ENCODE data around the gene GGCX. TPM values are rescaled to one million over a fixed set of nuclear protein-coding genes. Genes with fewer than 3 reads are reported as not detected.
"Not testable (repeated sequence)": the region's sequence is repeated elsewhere in the genome, so short reads cannot be mapped to it uniquely, and the experiment has no call there.

GGCX gene
- polyA plus RNA-seq (ENCODE audit: insufficient read length), result 22.6 TPM

- DNase-seq, result peak; percentile 96
These were observed at the start of gene GGCX for GRCh38 chr2:85561280-85562212. Gene GGCX, minus strand, starts transcription at chr2:85561493. Its CDS starts 65 bp downstream, at chr2:85561428.

DNA sequence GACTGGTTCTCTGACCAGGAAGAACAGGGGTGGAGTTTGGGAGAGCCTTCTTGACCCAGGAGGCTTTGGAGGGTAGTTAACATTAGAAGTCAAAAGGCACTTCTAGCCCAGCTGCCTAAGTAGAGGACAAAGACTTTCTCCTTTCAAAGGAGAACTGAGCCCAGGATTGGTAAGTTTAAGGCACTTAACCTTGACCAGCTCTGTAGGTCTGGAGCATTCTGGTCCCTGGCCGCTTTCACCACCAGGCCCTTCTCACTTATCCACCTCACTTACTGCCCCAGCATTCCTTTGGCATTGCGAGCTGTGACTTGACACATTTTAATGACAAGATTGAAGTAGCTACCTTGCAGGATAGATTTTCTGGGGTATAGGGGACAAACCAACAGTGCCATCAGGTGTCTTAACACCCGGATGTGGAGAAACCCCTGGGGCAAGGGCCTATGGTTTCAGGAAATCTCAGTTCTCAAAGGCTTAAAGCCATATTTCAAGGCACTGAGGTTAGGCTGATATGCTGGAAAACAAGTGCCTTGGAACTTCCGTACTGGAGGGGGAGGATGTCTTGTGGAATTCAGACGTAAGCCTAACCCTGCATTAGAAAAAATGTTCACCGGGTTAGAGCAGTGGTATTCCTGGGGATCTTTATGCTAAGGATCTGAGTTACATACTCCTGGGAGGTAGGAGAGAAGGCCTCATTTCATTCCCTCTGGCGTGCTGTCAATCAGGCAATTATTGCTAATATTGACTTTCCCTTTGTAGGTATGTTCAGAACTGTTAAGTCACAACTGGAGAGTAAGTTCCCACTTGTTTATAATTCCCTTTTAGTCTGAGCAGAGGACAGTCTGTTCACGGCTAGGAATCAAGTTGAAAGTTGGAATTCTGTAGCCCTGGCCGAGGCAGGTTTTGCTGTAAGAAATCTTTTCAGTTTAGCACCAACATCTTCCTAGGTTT lies 46.2 kb upstream of the GGCX start:
- DNase-seq, result no peak

GRCh38 chr2:85606116-85606455 lies 44.8 kb upstream of the GGCX start:
- no peak for DNase-seq

- no peak for DNase-seq
These were observed 44.3 kb upstream of the GGCX start for GRCh38 chr2:85605406-85606115.

DNA sequence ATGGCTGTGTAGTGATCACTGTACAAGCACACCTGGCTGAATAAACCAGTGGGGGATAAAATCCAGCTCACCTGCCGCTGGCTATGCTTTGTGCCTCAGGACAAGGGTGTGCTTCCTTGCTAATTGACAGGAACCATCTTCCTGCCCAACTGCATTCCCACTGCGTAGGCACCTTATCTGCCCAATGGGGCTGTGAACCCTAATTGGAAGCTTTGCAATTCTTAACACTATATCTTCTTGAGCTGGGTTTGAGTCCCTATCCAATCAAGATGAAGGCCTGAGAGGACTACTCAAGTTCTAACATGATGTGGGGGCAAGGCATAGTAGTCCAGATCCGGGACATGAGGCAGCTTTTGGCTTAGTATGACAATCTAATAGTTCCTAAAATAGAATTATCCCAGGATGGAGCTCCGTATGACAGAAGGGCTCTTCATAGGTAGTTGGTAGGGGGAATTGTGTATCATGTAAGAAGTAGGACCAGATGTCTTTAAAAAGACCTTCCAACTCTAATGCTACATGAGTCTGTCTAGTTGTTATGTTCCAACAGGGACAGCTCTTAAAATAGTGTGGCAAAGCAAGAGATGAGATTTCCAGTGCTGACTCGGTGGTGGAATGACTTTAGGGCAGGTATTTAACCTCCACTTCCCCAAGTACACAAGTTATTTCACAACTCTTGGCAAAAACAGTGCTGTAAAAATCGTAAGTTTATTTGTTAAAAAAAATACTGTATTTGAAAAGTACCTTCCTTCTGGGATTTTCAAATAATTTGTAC lies 43.5 kb upstream of the GGCX start:
- DNase-seq, result no peak

- DNase-seq, result not testable (repeated sequence)
These were observed 42.8 kb upstream of the GGCX start for GRCh38 chr2:85604133-85604444.

DNA sequence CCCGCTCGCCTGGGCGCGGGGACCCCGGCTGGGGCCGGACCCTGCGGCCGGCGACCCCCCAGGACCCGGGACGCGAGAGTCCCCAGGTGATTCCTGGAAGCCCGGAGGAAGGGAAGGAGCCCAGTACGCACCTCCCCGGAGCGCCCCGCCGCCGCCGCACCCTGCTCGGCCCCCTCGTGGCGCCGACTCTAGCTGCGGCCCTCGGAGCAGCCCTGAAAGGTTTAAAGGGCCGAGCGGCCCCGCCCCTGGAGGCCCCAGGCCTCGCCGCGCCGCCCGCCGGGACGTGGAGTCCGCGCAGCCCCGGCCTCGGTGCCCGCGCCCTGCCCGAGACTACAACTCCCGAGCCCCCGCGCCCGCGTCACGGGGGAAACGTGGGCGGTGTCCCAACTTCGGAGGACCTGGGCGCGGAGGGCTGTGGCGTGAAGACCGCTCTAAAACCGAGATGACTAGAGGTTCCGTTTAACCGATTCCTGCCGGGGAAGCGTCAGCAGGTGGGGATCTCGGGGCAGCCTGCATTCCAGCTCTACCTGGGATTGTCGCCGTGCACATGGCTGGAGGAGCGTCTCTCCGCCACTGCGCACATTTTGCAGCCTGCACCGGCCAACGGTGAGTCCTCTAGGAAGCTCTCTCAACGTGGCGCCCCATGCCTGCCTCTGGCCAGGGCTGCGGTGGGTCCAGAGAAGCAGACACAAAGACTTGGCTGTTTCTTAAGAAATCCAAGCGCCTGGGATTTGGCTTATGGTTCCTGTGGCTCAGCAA lies 41.4 kb upstream of the GGCX start, which contains the start of gene TMEM150A:
TMEM150A (minus strand) TSS at position 223 of the 759 bp plus-strand sequence. CDS start 750 bp downstream, outside the sequence.
- peak; percentile 92 for DNase-seq

DNA sequence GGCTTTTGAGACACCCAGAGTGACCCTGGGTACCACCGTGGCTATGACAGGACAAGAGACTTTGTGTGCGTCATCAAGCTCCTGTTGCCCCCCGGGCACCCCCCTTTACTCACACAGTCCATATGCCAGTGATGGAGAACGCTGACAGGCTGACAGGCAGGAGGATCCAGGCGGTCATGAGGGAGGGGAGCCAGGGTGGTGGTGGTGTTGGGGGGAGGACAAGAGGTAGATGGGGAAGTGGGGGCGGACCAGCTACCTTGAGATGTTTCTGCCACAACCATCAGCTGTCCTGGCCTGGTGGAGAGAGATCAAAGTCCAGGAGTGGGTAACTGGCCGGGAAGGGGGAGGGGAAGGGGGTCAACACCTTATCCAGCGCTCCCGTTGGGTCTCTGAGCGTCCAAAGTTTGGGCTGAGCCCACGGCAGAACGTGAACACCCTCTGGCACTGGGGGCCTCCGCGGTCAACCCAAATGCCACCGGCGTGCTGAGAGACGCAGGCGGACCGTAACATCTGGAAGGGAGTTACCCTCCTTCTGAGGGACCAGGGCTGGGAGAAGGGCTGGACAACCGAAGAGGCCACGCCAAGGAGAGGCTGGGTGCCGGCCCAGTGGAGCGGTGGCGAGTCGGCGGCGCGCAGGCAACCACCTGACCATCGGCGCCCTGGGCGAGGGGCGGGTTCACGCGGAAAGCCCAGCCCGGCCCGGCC lies 40.6 kb upstream of the GGCX start:
- DNase-seq, result no peak

- no peak for DNase-seq
These were observed 39.9 kb upstream of the GGCX start for GRCh38 chr2:85600951-85601770.

DNA sequence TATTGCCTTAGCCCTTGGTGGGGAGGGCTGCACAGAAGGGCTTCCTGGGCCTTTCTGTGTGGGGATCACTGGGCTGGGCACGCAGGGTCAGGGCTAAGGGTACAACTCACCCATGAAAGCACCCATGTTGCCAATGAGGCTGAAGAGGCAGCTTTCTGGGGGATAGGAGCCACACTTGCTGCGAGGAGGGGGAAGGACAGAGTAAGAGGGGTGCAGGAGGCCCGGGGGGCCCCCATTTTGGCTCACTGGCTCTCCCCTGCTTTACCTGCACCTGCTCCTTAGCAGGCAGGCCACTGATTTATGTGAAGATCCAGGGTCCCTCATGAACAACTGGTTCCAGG lies 38.9 kb upstream of the GGCX start:
- DNase-seq, result no peak

DNA sequence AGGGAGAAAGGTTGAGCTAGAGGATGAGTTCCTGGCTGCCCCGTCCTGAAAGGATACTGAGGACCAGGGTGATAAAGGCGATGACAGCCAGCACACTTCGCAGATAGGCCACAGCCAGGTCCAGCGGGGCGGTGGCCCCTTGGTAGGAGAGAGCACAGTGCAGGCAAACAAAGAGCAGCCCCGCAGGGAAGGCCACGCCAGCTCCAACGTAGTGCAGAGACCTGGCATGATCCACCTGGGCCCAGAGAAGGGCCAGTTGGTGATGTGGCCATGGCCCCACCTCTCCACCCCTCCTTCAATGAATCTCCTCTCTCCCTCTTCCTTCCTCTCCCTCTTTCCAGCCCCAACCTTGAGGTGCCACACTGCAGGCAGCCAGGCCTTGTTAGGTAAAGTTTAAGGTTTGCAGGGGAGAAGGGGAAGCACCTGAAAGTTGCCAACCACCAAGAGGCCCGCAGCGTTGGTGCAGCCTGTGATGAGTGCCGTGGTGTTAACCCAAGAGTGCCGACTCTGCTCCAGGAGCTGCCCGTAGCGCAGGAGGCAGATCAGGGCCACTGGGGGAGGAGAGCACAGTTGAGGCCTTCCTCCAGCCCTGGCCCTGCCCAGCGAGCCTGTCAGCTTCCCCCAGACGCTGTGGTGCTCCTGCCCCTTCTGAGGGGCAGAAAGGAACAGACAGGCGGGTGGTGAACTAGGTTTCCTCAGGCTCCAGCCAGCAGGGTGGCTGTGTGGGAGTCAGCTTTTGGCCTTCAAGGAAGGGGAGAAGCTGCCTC lies 38.4 kb upstream of the GGCX start:
- DNase-seq, result no peak

- DNase-seq, result no peak
These were observed 37.5 kb upstream of the GGCX start for GRCh38 chr2:85598594-85599340.

- no peak for DNase-seq
These were observed 35.9 kb upstream of the GGCX start for GRCh38 chr2:85597241-85597640.

DNA sequence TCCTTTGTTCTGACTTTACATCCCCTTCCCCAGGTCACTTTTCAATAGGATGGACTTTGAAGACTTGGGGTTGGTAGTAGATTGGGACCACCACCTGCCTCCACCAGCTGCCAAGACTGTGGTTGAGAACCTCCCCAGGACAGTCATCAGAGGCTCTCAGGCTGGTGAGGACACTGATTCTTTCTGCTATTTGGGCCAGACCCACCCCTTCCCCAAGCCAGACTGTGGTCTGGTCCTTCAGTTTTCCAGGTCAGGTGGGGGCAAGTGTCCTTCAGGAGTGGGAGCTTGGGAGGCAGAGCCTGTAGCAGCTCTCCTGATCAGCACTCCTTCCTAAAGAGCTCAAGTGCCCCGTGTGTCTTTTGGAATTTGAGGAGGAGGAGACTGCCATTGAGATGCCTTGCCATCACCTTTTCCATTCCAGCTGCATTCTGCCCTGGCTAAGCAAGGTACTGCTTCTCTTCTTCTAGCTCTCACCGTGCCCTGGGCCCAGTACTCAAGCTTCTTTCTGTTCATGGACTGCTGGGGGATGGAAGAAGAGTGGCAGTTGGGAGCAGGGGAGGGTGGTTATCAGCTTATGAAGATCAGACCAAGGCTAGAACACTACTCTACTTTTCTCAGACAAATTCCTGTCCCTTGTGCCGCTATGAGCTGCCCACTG lies 35.3 kb upstream of the GGCX start:
- DNase-seq, result no peak

DNA sequence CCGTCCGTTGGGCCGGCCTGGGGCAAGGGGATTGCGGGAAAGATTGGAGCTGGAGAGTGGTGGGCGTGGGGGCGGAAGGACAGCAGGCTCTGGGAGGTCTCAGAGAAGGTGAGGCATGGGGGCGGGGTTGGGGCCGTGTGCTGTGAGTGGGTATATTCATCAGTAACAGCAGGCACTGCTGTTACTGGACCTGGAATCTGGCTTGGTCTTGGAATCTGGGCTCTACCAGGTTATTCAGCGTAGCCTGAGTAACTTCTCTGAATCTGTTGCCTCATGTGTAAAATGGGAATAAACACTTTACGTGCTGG lies 34.7 kb upstream of the GGCX start:
- no peak for DNase-seq

GRCh38 chr2:85595301-85596025 lies 34.2 kb upstream of the GGCX start, which contains the start of gene RNF181:
Gene RNF181, plus strand, starts transcription at chr2:85595745. Its CDS starts 19 bp downstream, at chr2:85595764.
- peak; percentile 98 for DNase-seq
